B cell (primary cell): Measurements from ENCODE around the gene CLIP2. TPM values are rescaled to one million over a fixed set of nuclear protein-coding genes. Genes with fewer than 3 reads are reported as not detected.

Source experiments
- ATAC-seq: fragments of 200-7000 bp; cut with Tn5 transposase; one replicate; pipeline ENCODE4 v1.10.0; 2021; ENCODE audit warnings: low read depth, mild to moderate bottlenecking, moderate number of reproducible peaks, moderate library complexity
- CTCF ChIA-PET: fragments of 350-600 bp; sonication (Branson Sonifier 250); formaldehyde crosslinking; loops from one replicate; lab custom pipeline; 2021; ENCODE audit warnings: antibody characterized with exemption, inconsistent platforms; lab: Charles Lee
- POLR2A ChIA-PET: fragments of 350-600 bp; sonication (Branson Sonifier 250); formaldehyde crosslinking; loops from one replicate; lab custom pipeline; 2021; ENCODE audit warnings: antibody characterized with exemption; lab: Charles Lee
- DNase-seq: peaks from one replicate; pipeline ENCODE4 v3.0.0; 2013
- H2AFZ ChIP-seq: 2 replicates; pipeline ENCODE4 v1.6.1; 2012; ENCODE audit warnings: mild to moderate bottlenecking, low read depth, low read length; ENCODE audit not compliant: insufficient read depth, poor library complexity, severe bottlenecking
- H3K27ac ChIP-seq, 2 donors: 1 replicate in 1 of 2; 2 replicates in 1 of 2; pipeline ENCODE4 v1.5.1; 2012 to 2013; ENCODE audit warnings: low read length in 2 of 2, mild to moderate bottlenecking in 2 of 2, moderate library complexity in 1 of 2
- H3K27me3 ChIP-seq, 4 experiments: fragments of 200-600 bp in 1 of 4; sonication (generic) in 1 of 4; replicated peaks in 1 of 4; 1 replicate in 2 of 4; 2 replicates in 2 of 4; pipeline versions ENCODE4 v1.6.1 to v1.7.0; 2013 to 2016; ENCODE audit warnings: low read length in 3 of 4, mild to moderate bottlenecking in 2 of 4, mixed read lengths in 1 of 4, moderate library complexity in 1 of 4; ENCODE audit not compliant: insufficient read depth in 4 of 4, control insufficient read depth in 3 of 4; ENCODE audit errors: control extremely low read depth in 1 of 4
- H3K36me3 ChIP-seq, 2 experiments: replicated peaks in 1 of 2; 1 replicate in 1 of 2; 2 replicates in 1 of 2; pipeline versions ENCODE4 v1.6.1 to v1.7.1; 2013; ENCODE audit warnings: low read length in 1 of 2; ENCODE audit not compliant: insufficient read depth in 2 of 2, control insufficient read depth in 1 of 2; ENCODE audit errors: control extremely low read depth in 1 of 2, extremely low read depth in 1 of 2
- H3K4me1 ChIP-seq, 2 donors: fragments of 200-600 bp in 1 of 2; sonication (generic) in 1 of 2; 1 replicate in 1 of 2; 2 replicates in 1 of 2; pipeline versions ENCODE4 v1.5.1 to v1.6.1; 2013 to 2017; ENCODE audit warnings: low read length in 2 of 2; ENCODE audit not compliant: control insufficient read depth in 2 of 2, insufficient read depth in 2 of 2
- H3K4me2 ChIP-seq: replicated peaks from 2 replicates; pipeline ENCODE3; 2012; ENCODE audit warnings: mild to moderate bottlenecking, low read depth, low read length; ENCODE audit not compliant: poor library complexity, severe bottlenecking
- H3K4me3 ChIP-seq, 5 experiments: fragments of 200-600 bp in 1 of 5; sonication (generic) in 1 of 5; 1 replicate in 3 of 5; 2 replicates in 2 of 5; pipeline versions ENCODE4 v1.5.1 to v1.7.0; 2011 to 2016; ENCODE audit warnings: low read length in 4 of 5, mild to moderate bottlenecking in 4 of 5, low read depth in 2 of 5, control low read depth in 1 of 5, moderate library complexity in 1 of 5; ENCODE audit not compliant: insufficient read depth in 1 of 5; ENCODE audit errors: control extremely low read depth in 1 of 5, extremely low read depth in 1 of 5
- H3K79me2 ChIP-seq: fragments of 200-600 bp; sonication (generic); one replicate; pipeline ENCODE4 v1.6.0; 2016; ENCODE audit warnings: low read length; ENCODE audit not compliant: control insufficient read depth, insufficient read depth
- H3K9ac ChIP-seq: fragments of 200-600 bp; sonication (generic); 2 replicates; pipeline ENCODE4 v1.6.1; 2017; ENCODE audit warnings: mild to moderate bottlenecking, low read length, moderate library complexity
- H3K9me3 ChIP-seq, 3 donors: one replicate each; pipeline versions ENCODE4 v1.6.1 to v1.7.1; 2013; ENCODE audit warnings: low read length in 2 of 3; ENCODE audit not compliant: control insufficient read depth in 2 of 3, insufficient read depth in 1 of 3; ENCODE audit errors: control extremely low read depth in 1 of 3
- H4K20me1 ChIP-seq: 2 replicates; pipeline ENCODE4 v1.6.0; 2012; ENCODE audit warnings: mild to moderate bottlenecking, low read length; ENCODE audit not compliant: insufficient read depth, control insufficient read depth, poor library complexity, severe bottlenecking
- H3K27ac Mint-ChIP-seq: one replicate; pipeline ENCODE4 v1.8.0; 2021; ENCODE audit warnings: mixed read lengths
- H3K27me3 Mint-ChIP-seq: one replicate; pipeline ENCODE4 v1.8.0; 2021; ENCODE audit warnings: mixed read lengths
- H3K4me1 Mint-ChIP-seq: one replicate; pipeline ENCODE4 v1.8.0; 2021; ENCODE audit warnings: mixed read lengths
- H3K4me3 Mint-ChIP-seq: one replicate; pipeline ENCODE4 v1.8.0; 2021; ENCODE audit warnings: mixed read lengths
- H3K9me3 Mint-ChIP-seq: one replicate; pipeline ENCODE4 v1.8.0; 2022; ENCODE audit warnings: mixed read lengths; ENCODE audit not compliant: insufficient read depth
- CTCF ChIP-seq: fragments of 200-600 bp; IDR thresholded peaks from one replicate; pipeline ENCODE4 v1.8.0; 2022; ENCODE audit warnings: antibody characterized with exemption, mild to moderate bottlenecking
- EZH2 ChIP-seq: IDR thresholded peaks from 2 replicates; pipeline ENCODE4 v1.6.1; 2012; ENCODE audit warnings: borderline replicate concordance, low read depth, mild to moderate bottlenecking, moderate library complexity, low read length; ENCODE audit not compliant: insufficient read depth, poor library complexity, severe bottlenecking
- WGBS: methylation state at CpG from one replicate; pipeline ENCODE4 v1.1.5; 2013; ENCODE audit warnings: missing lambda C conversion rate; ENCODE audit not compliant: insufficient coverage; 5-methylcytosine and 5-hydroxymethylcytosine counted together
- intact Hi-C: fragments of 100-400 bp; cut with micrococcal nuclease; formaldehyde crosslinking; loops from one replicate; pipeline ENCODE4 v1.10.0; 2022
- polyA plus RNA-seq: library from polyadenylated mRNA; depleted of rRNA; stranded (reverse); fragments of >200 nt; gene quantifications from 2 replicates; pipeline ENCODE4 v1.2.3, GENCODE V29; 2012
- total RNA-seq, 2 donors: library from RNA; stranded (reverse); fragments of 120-200 nt in 1 of 2; gene quantifications; 1 replicate in 1 of 2; 2 replicates in 1 of 2; pipeline versions ENCODE4 v1.2.3 to v1.2.4, GENCODE V29; 2013 to 2022

The CLIP2 gene
- total and polyA plus RNA-seq, 2 donors (not counting 1 experiment from before 2014, with no cell fraction given), result 5.7 to 47.9 TPM

GRCh38 chr7:74317146-74317782 lies 28.1 kb downstream of the CLIP2 start:
- intact Hi-C loops, result no loop called here
- H3K27ac ChIP-seq, result no peak overlapping the region
- no peaks in the 10 kb centered on the region for H3K9me3 Mint-ChIP-seq
- H2AFZ ChIP-seq, result no peak overlapping the region
- no peak for DNase-seq
- no peak overlapping the region for H3K4me2 ChIP-seq
- H3K4me1 Mint-ChIP-seq, result peaks cover 18% of the 10 kb centered on the region
- no peak overlapping the region for H3K4me3 Mint-ChIP-seq
- peaks cover 16% of the 10 kb centered on the region for H3K79me2 ChIP-seq
- ChIA-PET POLR2A (interaction anchor here (0.5 kb wide), 1 partner anchor 42 kb away, joined by 4 read pairs; no protein-coding TSS in a partner anchor), CTCF (interaction anchor here (1.4 kb wide), 1 partner anchor 29 kb away, joined by 3 read pairs; the partner anchor contains the start of gene CLIP2)
- H3K36me3 ChIP-seq, result no peaks in the 10 kb centered on the region
- no peak overlapping the region for H3K27ac Mint-ChIP-seq
- peaks cover 0 to 8% of the 10 kb centered on the region in 2 donors for H3K4me1 ChIP-seq
- no peak for TF ChIP-seq CTCF
- TF ChIP-seq EZH2, result no peak
- H4K20me1 ChIP-seq, result no peaks in the 10 kb centered on the region
- H3K9me3 ChIP-seq, result no peaks in the 10 kb centered on the region
- no peaks in the 10 kb centered on the region for H3K27me3 Mint-ChIP-seq
- no peak overlapping the region for H3K4me3 ChIP-seq
- no peak overlapping the region for H3K9ac ChIP-seq
- H3K27me3 ChIP-seq, result no peaks in the 10 kb centered on the region
- no peak for ATAC-seq
- WGBS, result over 99% methylated on average over 20 of the region's 20 CpGs

- intact Hi-C loops, result no loop called here
- H3K27ac Mint-ChIP-seq, result no peak overlapping the region
- TF ChIP-seq EZH2, result no peak
- ChIA-PET POLR2A (no interaction called here), CTCF (interaction anchor here (1.1 to 1.4 kb wide), 2 partner anchors 29 to 112 kb away, joined by 3 read pairs; partner anchors contain the start of gene CLIP2)
- peaks cover 18% of the 10 kb centered on the region for H3K4me1 Mint-ChIP-seq
- H3K9me3 Mint-ChIP-seq, result no peaks in the 10 kb centered on the region
- Histone ChIP-seq H3K4me1 (peaks cover 0 to 8% of the 10 kb centered on the region in 2 donors), H3K4me3 (no peak overlapping the region), H3K27ac (no peak overlapping the region), H3K9me3 (no peaks in the 10 kb centered on the region), H3K4me2 (no peak overlapping the region), H3K79me2 (peaks cover 11% of the 10 kb centered on the region), H3K9ac (no peak overlapping the region), H3K27me3 (no peaks in the 10 kb centered on the region), H3K36me3 (no peaks in the 10 kb centered on the region), H4K20me1 (no peaks in the 10 kb centered on the region), H2AFZ (no peak overlapping the region)
- WGBS, result 72% methylated on average over 6 of the region's 8 CpGs
- no peak overlapping the region for H3K4me3 Mint-ChIP-seq
- no peaks in the 10 kb centered on the region for H3K27me3 Mint-ChIP-seq
- no peak for DNase-seq
- ATAC-seq, result no peak
Measured at GRCh38 chr7:74318043-74318442, 28.8 kb downstream of the CLIP2 start.
